ENCODE results near the gene DTX1. TPM values are rescaled to one million over a fixed set of nuclear protein-coding genes. Genes with fewer than 3 reads are reported as not detected.

The DTX1 gene
- total RNA-seq, 3 donors from 2014 or later (not counting 1 experiment from before 2014, with no cell fraction given): 1.7 to 4.2 (median 4.0) TPM

GRCh38 chr12:113061061-113061694, 4.6 kb downstream of the DTX1 start:
- Mint-ChIP-seq H3K4me1 (no peaks in the 10 kb centered on the region), H3K4me3 (no peak overlapping the region), H3K27ac (no peak overlapping the region), H3K9me3 (no peaks in the 10 kb centered on the region), H3K36me3 (no peaks in the 10 kb centered on the region), H3K27me3 (ENCODE audit: low read depth in 2 of 2) (peaks cover 9 to 11% of the 10 kb centered on the region in 2 donors)
- Histone ChIP-seq H3K4me3 (ENCODE audit: low read length) (no peak overlapping the region), H3K27me3 (ENCODE audit: control insufficient read depth, insufficient read depth, low read length) (no peaks in the 10 kb centered on the region), H3K4me1 (ENCODE audit: control insufficient read depth, insufficient read depth, low read length) (peaks cover 74% of the 10 kb centered on the region), H3K27ac (ENCODE audit: low read length) (no peak overlapping the region), H3K36me3 (ENCODE audit: control insufficient read depth, insufficient read depth, low read length) (no peaks in the 10 kb centered on the region), H3K9me3 (ENCODE audit: control insufficient read depth, insufficient read depth, low read length) (no peaks in the 10 kb centered on the region)
- intact Hi-C loops (cut with micrococcal nuclease): no loop called here
- DNase-seq (no peak), ATAC-seq (no peak)
- no peak for TF ChIP-seq CTCF (IDR thresholded peaks at IDR 0.05)
- 82% methylated on average over 9 of the region's 10 CpGs for WGBS (ENCODE audit: insufficient coverage)

GRCh38 chr12:113062502-113063395, 6.2 kb downstream of the DTX1 start:
- DNase-seq (no peak), ATAC-seq (no peak)
- WGBS (ENCODE audit: insufficient coverage): 74% methylated on average over 21 of the region's 23 CpGs
- no peaks in the 10 kb centered on the region for H3K36me3 Mint-ChIP-seq
- H3K27ac Mint-ChIP-seq: no peak overlapping the region
- TF ChIP-seq CTCF (IDR thresholded peaks at IDR 0.05): no peak
- H3K4me3 Mint-ChIP-seq: no peak overlapping the region
- no peaks in the 10 kb centered on the region for H3K9me3 ChIP-seq (ENCODE audit: control insufficient read depth, insufficient read depth, low read length)
- intact Hi-C loops (cut with micrococcal nuclease): no loop called here
- H3K4me1 ChIP-seq (ENCODE audit: control insufficient read depth, insufficient read depth, low read length): peaks cover 64% of the 10 kb centered on the region
- no peaks in the 10 kb centered on the region for H3K9me3 Mint-ChIP-seq
- peaks cover 7 to 8% of the 10 kb centered on the region in 2 donors for H3K27me3 Mint-ChIP-seq (ENCODE audit: low read depth in 2 of 2)
- no peaks in the 10 kb centered on the region for H3K4me1 Mint-ChIP-seq
- no peaks in the 10 kb centered on the region for H3K27me3 ChIP-seq (ENCODE audit: control insufficient read depth, insufficient read depth, low read length)
- H3K36me3 ChIP-seq (ENCODE audit: control insufficient read depth, insufficient read depth, low read length): no peaks in the 10 kb centered on the region
- no peak overlapping the region for H3K27ac ChIP-seq (ENCODE audit: low read length)
- no peak overlapping the region for H3K4me3 ChIP-seq (ENCODE audit: low read length)

- intact Hi-C loops (cut with micrococcal nuclease): no loop called here
- Histone ChIP-seq H3K27me3 (ENCODE audit: control insufficient read depth, insufficient read depth, low read length) (no peaks in the 10 kb centered on the region), H3K9me3 (ENCODE audit: control insufficient read depth, insufficient read depth, low read length) (no peaks in the 10 kb centered on the region), H3K27ac (ENCODE audit: low read length) (no peak overlapping the region), H3K36me3 (ENCODE audit: control insufficient read depth, insufficient read depth, low read length) (no peaks in the 10 kb centered on the region), H3K4me1 (ENCODE audit: control insufficient read depth, insufficient read depth, low read length) (peaks cover 55% of the 10 kb centered on the region), H3K4me3 (ENCODE audit: low read length) (no peak overlapping the region)
- no peaks in the 10 kb centered on the region for H3K4me1 Mint-ChIP-seq
- no peaks in the 10 kb centered on the region for H3K9me3 Mint-ChIP-seq
- H3K27ac Mint-ChIP-seq: no peak overlapping the region
- peaks cover 7 to 8% of the 10 kb centered on the region in 2 donors for H3K27me3 Mint-ChIP-seq (ENCODE audit: low read depth in 2 of 2)
- ATAC-seq (no peak), DNase-seq (no peak)
- H3K36me3 Mint-ChIP-seq: no peaks in the 10 kb centered on the region
- TF ChIP-seq CTCF (IDR thresholded peaks at IDR 0.05): no peak
- H3K4me3 Mint-ChIP-seq: no peak overlapping the region
- 93% methylated on average over 9 of the region's 9 CpGs for WGBS (ENCODE audit: insufficient coverage)
These were observed 7.1 kb downstream of the DTX1 start for GRCh38 chr12:113063396-113064350.

Measured in natural killer cell (primary cell).